Endodermal cell (in vitro differentiated cells): Measurements from ENCODE around the gene PRKCA. TPM values are rescaled to one million over a fixed set of nuclear protein-coding genes. Genes with fewer than 3 reads are reported as not detected.

Experiments
- DNase-seq: peaks from one replicate; pipeline ENCODE4 v3.0.0-alpha.2; 2017
- H3K27ac ChIP-seq: 2 replicates; pipeline ENCODE4 v1.5.1; 2013; ENCODE audit warnings: mild to moderate bottlenecking, low read depth, low read length, moderate library complexity
- H3K27me3 ChIP-seq: 2 replicates; pipeline ENCODE4 v1.6.1; 2013; ENCODE audit warnings: mild to moderate bottlenecking, low read length, moderate library complexity; ENCODE audit not compliant: insufficient read depth, control insufficient read depth, poor library complexity, severe bottlenecking
- H3K36me3 ChIP-seq: 2 replicates; pipeline ENCODE4 v1.7.0; 2013; ENCODE audit warnings: mild to moderate bottlenecking, low read length, moderate library complexity; ENCODE audit not compliant: control insufficient read depth, insufficient read depth
- H3K4me1 ChIP-seq: one replicate; pipeline ENCODE4 v1.7.0; 2013; ENCODE audit warnings: low read length; ENCODE audit not compliant: control insufficient read depth, insufficient read depth
- H3K4me3 ChIP-seq: 2 replicates; pipeline ENCODE4 v1.5.1; 2013; ENCODE audit warnings: mild to moderate bottlenecking, low read length, moderate library complexity
- H3K9ac ChIP-seq: 2 replicates; pipeline ENCODE4 v1.6.1; 2013; ENCODE audit warnings: mild to moderate bottlenecking, low read length, moderate library complexity; ENCODE audit not compliant: poor library complexity, severe bottlenecking; ENCODE audit errors: extremely low read depth
- H3K9me3 ChIP-seq: 2 replicates; pipeline ENCODE4 v1.6.1; 2013; ENCODE audit warnings: mild to moderate bottlenecking, low read length, moderate library complexity; ENCODE audit not compliant: control insufficient read depth
- H3K27ac Mint-ChIP-seq: 2 replicates; pipeline ENCODE4 v1.8.0; 2020; ENCODE audit warnings: mixed read lengths
- H3K27me3 Mint-ChIP-seq: 2 replicates; pipeline ENCODE4 v1.8.0; 2021; ENCODE audit warnings: mild to moderate bottlenecking, mixed read lengths; ENCODE audit not compliant: insufficient read depth
- H3K36me3 Mint-ChIP-seq: 2 replicates; pipeline ENCODE4 v1.8.0; 2020; ENCODE audit warnings: low read depth, mixed read lengths
- H3K4me1 Mint-ChIP-seq: 2 replicates; pipeline ENCODE4 v1.8.0; 2020; ENCODE audit warnings: mixed read lengths
- H3K4me3 Mint-ChIP-seq: 2 replicates; pipeline ENCODE4 v1.8.0; 2020; ENCODE audit warnings: mild to moderate bottlenecking, moderate library complexity, mixed read lengths
- H3K9me3 Mint-ChIP-seq: 2 replicates; pipeline ENCODE4 v1.8.0; 2020; ENCODE audit warnings: mild to moderate bottlenecking, mixed read lengths
- WGBS, 2 experiments: methylation state at CpG; one replicate each; pipeline versions ENCODE4 v1.1.5 to v1.1.7; 2013; ENCODE audit warnings: missing lambda C conversion rate in 2 of 2, mixed read lengths in 1 of 2; ENCODE audit not compliant: insufficient coverage in 1 of 2, insufficient read length in 1 of 2; 5-methylcytosine and 5-hydroxymethylcytosine counted together
- total RNA-seq, 2 donors: library from RNA; stranded (reverse); fragmentation: NEBNext Ultra II Directional in 1 of 2; extraction: Animal tissue kit (Norgen Biotek cat#: 25700) in 1 of 2; gene quantifications; 2 replicates in 1 of 2; 3 replicates in 1 of 2; pipeline ENCODE4 v1.2.1, GENCODE V29; 2021
- TF ChIP-seq, protein P1 (sequence below): fragments of 200-600 bp; sonication (generic); conservative IDR thresholded peaks from 2 replicates; pipeline ENCODE4 v1.5.0; 2021; ENCODE audit warnings: antibody characterized with exemption, mild to moderate bottlenecking

The PRKCA gene
- total RNA-seq, 2 donors from 2014 or later = 8.7 to 14.6 TPM

DNA sequence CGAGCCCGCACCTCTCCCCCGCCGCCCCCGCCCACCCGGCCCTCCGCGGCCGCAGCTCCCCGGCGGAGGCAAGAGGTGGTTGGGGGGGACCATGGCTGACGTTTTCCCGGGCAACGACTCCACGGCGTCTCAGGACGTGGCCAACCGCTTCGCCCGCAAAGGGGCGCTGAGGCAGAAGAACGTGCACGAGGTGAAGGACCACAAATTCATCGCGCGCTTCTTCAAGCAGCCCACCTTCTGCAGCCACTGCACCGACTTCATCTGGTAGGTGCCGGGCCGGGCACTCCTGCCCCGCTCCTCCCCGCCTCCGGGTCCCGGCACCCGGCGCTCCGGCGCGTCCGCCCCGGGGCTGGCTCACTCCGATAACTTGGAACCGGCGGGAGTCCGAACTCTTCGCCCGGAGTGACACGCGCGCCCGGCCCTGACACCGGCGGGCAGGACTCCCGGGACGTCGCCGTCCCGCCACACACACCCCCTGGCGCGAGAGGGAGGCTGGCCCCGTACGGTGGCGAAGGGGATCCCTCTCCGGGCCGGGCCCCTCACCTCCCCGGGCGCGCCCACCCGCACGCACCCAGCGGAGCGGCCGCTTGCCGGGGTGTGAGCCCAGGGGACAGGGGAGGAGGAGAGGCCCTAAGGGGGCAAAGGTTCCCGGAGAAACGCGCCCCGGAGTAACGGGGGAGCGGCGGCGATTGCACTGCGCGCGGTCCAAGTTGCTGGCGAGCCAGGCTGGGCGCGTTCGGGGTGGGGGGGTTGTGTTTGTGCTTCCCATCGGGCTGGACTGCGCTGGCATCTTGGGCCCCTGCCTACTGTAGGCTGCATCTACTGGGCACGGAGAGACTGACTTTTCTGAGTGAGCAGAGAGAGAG, 581 bp downstream of the PRKCA start:
- Histone ChIP-seq H3K9me3 (no peaks in the 10 kb centered on the region), H3K27ac (no peak overlapping the region), H3K36me3 (no peaks in the 10 kb centered on the region), H3K27me3 (peaks cover 38% of the 10 kb centered on the region), H3K4me1 (peaks cover 6% of the 10 kb centered on the region), H3K4me3 (peak overlapping the region; percentile 75), H3K9ac (no peak overlapping the region)
- Mint-ChIP-seq H3K27me3 (peaks cover 34% of the 10 kb centered on the region), H3K4me1 (peaks cover 26% of the 10 kb centered on the region), H3K27ac (no peak overlapping the region), H3K9me3 (no peaks in the 10 kb centered on the region), H3K36me3 (no peaks in the 10 kb centered on the region), H3K4me3 (peak overlapping the region; percentile 65)
- TF ChIP-seq, protein P1, sequence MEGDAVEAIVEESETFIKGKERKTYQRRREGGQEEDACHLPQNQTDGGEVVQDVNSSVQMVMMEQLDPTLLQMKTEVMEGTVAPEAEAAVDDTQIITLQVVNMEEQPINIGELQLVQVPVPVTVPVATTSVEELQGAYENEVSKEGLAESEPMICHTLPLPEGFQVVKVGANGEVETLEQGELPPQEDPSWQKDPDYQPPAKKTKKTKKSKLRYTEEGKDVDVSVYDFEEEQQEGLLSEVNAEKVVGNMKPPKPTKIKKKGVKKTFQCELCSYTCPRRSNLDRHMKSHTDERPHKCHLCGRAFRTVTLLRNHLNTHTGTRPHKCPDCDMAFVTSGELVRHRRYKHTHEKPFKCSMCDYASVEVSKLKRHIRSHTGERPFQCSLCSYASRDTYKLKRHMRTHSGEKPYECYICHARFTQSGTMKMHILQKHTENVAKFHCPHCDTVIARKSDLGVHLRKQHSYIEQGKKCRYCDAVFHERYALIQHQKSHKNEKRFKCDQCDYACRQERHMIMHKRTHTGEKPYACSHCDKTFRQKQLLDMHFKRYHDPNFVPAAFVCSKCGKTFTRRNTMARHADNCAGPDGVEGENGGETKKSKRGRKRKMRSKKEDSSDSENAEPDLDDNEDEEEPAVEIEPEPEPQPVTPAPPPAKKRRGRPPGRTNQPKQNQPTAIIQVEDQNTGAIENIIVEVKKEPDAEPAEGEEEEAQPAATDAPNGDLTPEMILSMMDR = no peak
- 0 to 1% methylated on average over 38 to 91 of the region's 91 CpGs for WGBS, 2 experiments
- DNase-seq = peak; percentile 85

DNA sequence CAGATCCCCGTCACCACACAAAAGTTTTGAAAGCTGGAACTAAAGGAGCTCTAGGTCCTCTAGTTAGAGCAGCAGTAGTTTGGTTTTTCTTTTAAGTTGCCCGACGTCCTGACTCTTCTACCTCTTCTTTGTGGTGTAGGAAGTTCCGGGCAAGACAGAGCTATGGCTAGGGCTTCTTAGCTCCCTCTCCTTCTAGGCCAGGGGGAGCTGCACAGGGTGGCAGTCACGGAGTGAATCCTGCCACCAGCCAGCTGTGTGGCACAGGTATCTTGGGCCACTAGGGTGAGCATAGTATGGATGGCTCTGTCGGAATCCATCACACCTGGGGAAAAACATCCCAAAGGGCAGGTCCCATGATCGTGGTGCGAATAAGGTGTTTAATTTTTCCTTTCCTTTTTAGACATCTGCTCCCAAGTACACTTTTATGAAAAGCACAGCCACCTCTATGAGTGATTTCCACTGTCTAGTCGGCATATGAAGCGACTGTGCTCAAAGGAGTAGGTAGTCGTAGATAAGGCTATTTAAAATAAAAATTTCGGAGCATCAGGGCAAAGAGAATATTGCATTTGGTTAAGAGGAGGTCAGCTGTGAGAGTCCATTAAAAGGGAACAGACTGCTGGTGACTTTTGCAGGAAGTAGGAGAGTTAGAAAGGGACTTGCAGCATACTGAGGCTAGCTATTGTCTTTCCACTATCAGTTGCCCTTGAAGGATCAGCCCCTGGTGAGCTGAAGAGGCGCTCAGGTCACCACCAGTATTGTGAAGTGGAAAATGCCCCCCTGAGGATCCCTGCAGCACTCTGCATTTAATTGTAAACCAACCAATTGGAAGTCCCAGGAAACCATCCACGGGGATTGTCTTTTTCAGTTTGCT, 2.1 kb downstream of the PRKCA start:
- H3K27me3 ChIP-seq = peaks cover 24% of the 10 kb centered on the region
- H3K9ac ChIP-seq = no peak overlapping the region
- WGBS, 2 experiments = 17 to 28% methylated on average over 9 to 14 of the region's 14 CpGs
- peak; percentile 90 for DNase-seq
- no peaks in the 10 kb centered on the region for H3K9me3 ChIP-seq
- no peak overlapping the region for H3K27ac ChIP-seq
- peak overlapping the region; percentile 48 for H3K27ac Mint-ChIP-seq
- TF ChIP-seq, protein P1 = peak; percentile 28
- H3K36me3 ChIP-seq = no peaks in the 10 kb centered on the region
- H3K36me3 Mint-ChIP-seq = no peaks in the 10 kb centered on the region
- peak overlapping the region; percentile 65 for H3K4me3 Mint-ChIP-seq
- H3K9me3 Mint-ChIP-seq = no peaks in the 10 kb centered on the region
- peaks cover 24% of the 10 kb centered on the region for H3K27me3 Mint-ChIP-seq
- peaks cover 6% of the 10 kb centered on the region for H3K4me1 ChIP-seq
- peak overlapping the region; percentile 75 for H3K4me3 ChIP-seq
- H3K4me1 Mint-ChIP-seq = peaks cover 27% of the 10 kb centered on the region

DNA sequence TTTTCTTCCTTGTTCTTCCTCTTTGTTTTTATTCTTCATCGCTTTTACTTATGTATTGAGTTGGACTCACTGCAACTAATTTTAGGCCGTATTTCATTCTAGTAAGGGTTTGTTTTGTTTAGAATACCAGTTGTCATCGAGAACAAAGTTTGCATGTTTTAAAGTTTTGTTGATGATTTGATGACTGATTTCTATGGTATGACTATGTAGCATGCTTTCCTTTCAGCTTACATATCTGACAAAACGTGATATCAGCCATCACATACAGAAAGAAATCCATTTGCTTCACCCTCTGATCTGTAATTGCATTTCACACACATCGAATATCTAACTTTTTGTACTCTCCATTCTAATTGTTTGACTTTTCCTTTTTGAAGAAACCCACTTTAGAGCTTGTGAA, 4.0 kb downstream of the PRKCA start:
- Mint-ChIP-seq H3K4me1 (peaks cover 30% of the 10 kb centered on the region), H3K9me3 (no peaks in the 10 kb centered on the region), H3K27ac (no peak overlapping the region), H3K4me3 (no peak overlapping the region), H3K36me3 (no peaks in the 10 kb centered on the region), H3K27me3 (peaks cover 5% of the 10 kb centered on the region)
- Histone ChIP-seq H3K27ac (no peak overlapping the region), H3K4me1 (peaks cover 6% of the 10 kb centered on the region), H3K9ac (no peak overlapping the region), H3K27me3 (peaks cover 5% of the 10 kb centered on the region), H3K9me3 (no peaks in the 10 kb centered on the region), H3K4me3 (no peak overlapping the region), H3K36me3 (no peaks in the 10 kb centered on the region)
- TF ChIP-seq, protein P1 = no peak
- DNase-seq = no peak
- WGBS, 2 experiments = 85 to 91% methylated on average over 2 to 5 of the region's 5 CpGs
